SK-N-SH (cell line): ENCODE results near the gene TOPBP1. TPM values are rescaled to one million over a fixed set of nuclear protein-coding genes. Genes with fewer than 3 reads are reported as not detected.
A peak's percentile ranks its signal among the peaks of the same experiment; 100 is the strongest.

Experiments used
- CTCF ChIA-PET: fragments of 300-600, 350-600 bp; formaldehyde crosslinking; extraction: SDS; loops from one replicate; lab custom pipeline; 2021; lab: Yijun Ruan, JAX
- POLR2A ChIA-PET: fragments of 350-600 bp; sonication (Branson Sonifier 250); formaldehyde crosslinking; extraction: SDS; loops from one replicate; lab custom pipeline; 2020; ENCODE audit warnings: antibody characterized with exemption, inconsistent platforms; lab: Yijun Ruan, JAX
- DNase-seq: peaks from one replicate; pipeline ENCODE4 v3.0.0; 2012
- H2AFZ ChIP-seq: fragments of 200-600 bp; sonication (generic); 2 replicates; pipeline ENCODE4 v1.8.1; 2016; ENCODE audit warnings: antibody characterized with exemption, mild to moderate bottlenecking, low read depth
- H3F3A ChIP-seq: fragments of 200-600 bp; sonication (generic); replicated peaks from 2 replicates; pipeline ENCODE3; 2016; ENCODE audit warnings: antibody characterized with exemption, mild to moderate bottlenecking; ENCODE audit not compliant: insufficient read depth
- H3K27ac ChIP-seq, 2 experiments: fragments of 200-500 bp in 1 of 2; fragments of 200-600 bp in 1 of 2; sonication (Bioruptor generic) in 1 of 2; sonication (generic), shearing (Covaris generic) in 1 of 2; 2 replicates each; pipeline versions ENCODE4 v1.5.1 to v1.6.1; 2014 to 2016; ENCODE audit warnings: low read depth in 2 of 2, inconsistent platforms in 1 of 2, low read length in 1 of 2, mild to moderate bottlenecking in 1 of 2, mixed read lengths in 1 of 2
- H3K27me3 ChIP-seq: fragments of 200-600 bp; sonication (generic), shearing (Covaris generic); 2 replicates; pipeline ENCODE4 v1.6.1; 2016; ENCODE audit warnings: mixed run types; ENCODE audit not compliant: insufficient read depth
- H3K36me3 ChIP-seq, 2 experiments: fragments of 200-500 bp in 1 of 2; fragments of 200-600 bp in 1 of 2; sonication (Bioruptor generic) in 1 of 2; sonication (generic) in 1 of 2; replicated peaks in 1 of 2; 2 replicates each; pipeline versions ENCODE3 to v1.5.1; 2014 to 2016; ENCODE audit warnings: low read length in 1 of 2, mild to moderate bottlenecking in 1 of 2; ENCODE audit not compliant: insufficient read depth in 2 of 2, control insufficient read depth in 1 of 2
- H3K4me1 ChIP-seq, 2 experiments: fragments of 200-500 bp in 1 of 2; fragments of 200-600 bp in 1 of 2; sonication (Bioruptor generic) in 1 of 2; sonication (generic), shearing (Covaris generic) in 1 of 2; 2 replicates each; pipeline versions ENCODE4 v1.5.1 to v1.6.1; 2014 to 2016; ENCODE audit warnings: low read depth in 1 of 2, low read length in 1 of 2, mixed run types in 1 of 2; ENCODE audit not compliant: insufficient read depth in 2 of 2, control insufficient read depth in 1 of 2
- H3K4me2 ChIP-seq: fragments of 200-600 bp; sonication (generic), shearing (Covaris generic); 2 replicates; pipeline ENCODE4 v1.6.1; 2017; ENCODE audit warnings: mixed run types
- H3K4me3 ChIP-seq, 2 experiments: fragments of 200-500 bp in 1 of 2; fragments of 200-600 bp in 1 of 2; sonication (Bioruptor generic) in 1 of 2; sonication (generic), shearing (Covaris generic) in 1 of 2; 2 replicates each; pipeline versions ENCODE4 v1.5.1 to v1.8.1; 2014 to 2016; ENCODE audit warnings: low read depth in 2 of 2, inconsistent platforms in 1 of 2, low read length in 1 of 2, mild to moderate bottlenecking in 1 of 2, mixed read lengths in 1 of 2, moderate library complexity in 1 of 2
- H3K79me2 ChIP-seq: fragments of 200-600 bp; sonication (generic); 2 replicates; pipeline ENCODE4 v1.8.1; 2017; ENCODE audit warnings: mild to moderate bottlenecking; ENCODE audit not compliant: insufficient read depth
- H3K9ac ChIP-seq: fragments of 200-600 bp; sonication (generic); 2 replicates; pipeline ENCODE4 v1.6.1; 2017; ENCODE audit warnings: mixed run types
- H3K9me2 ChIP-seq: fragments of 200-600 bp; sonication (generic); 2 replicates; pipeline ENCODE4 v1.6.1; 2017; ENCODE audit warnings: mixed run types
- H3K9me3 ChIP-seq: fragments of 200-600 bp; sonication (generic); 2 replicates; pipeline ENCODE4 v1.6.1; 2017; ENCODE audit warnings: mixed run types, mild to moderate bottlenecking, moderate library complexity
- H4K20me1 ChIP-seq: fragments of 200-600 bp; sonication (generic); 2 replicates; pipeline ENCODE4 v1.6.1; 2017; ENCODE audit warnings: mild to moderate bottlenecking, mixed run types; ENCODE audit not compliant: insufficient read depth
- FOSL2 ChIP-seq: IDR thresholded peaks from 2 replicates; pipeline ENCODE4 v1.4.0; 2012; ENCODE audit warnings: low read depth, mild to moderate bottlenecking, moderate library complexity, borderline replicate concordance
- JUND ChIP-seq: IDR thresholded peaks from 2 replicates; pipeline ENCODE4 v1.4.0; 2012
- NFIC ChIP-seq: IDR thresholded peaks from 2 replicates; pipeline ENCODE4 v1.4.0; 2012; ENCODE audit warnings: borderline replicate concordance
- RXRA ChIP-seq: IDR thresholded peaks from 2 replicates; pipeline ENCODE4 v1.4.0; 2012; ENCODE audit warnings: low read depth, mild to moderate bottlenecking, borderline replicate concordance
- TCF12 ChIP-seq: IDR thresholded peaks from 2 replicates; pipeline ENCODE4 v1.4.0; 2012
- WGBS: methylation state at CpG from one replicate; pipeline ENCODE4 v1.1.6; 2017; ENCODE audit warnings: low lambda C conversion rate; 5-methylcytosine and 5-hydroxymethylcytosine counted together
- polyA plus RNA-seq, 3 experiments: library from polyadenylated mRNA; depleted of rRNA; stranded (reverse); fragments of >200 nt; gene quantifications; 2 replicates each; pipeline ENCODE4 v1.2.3, GENCODE V29; 2012
- TF ChIP-seq, protein P1 (sequence below): IDR thresholded peaks from 2 replicates; pipeline ENCODE4 v1.4.0; 2012; ENCODE audit warnings: low read depth, borderline replicate concordance
- TF ChIP-seq, protein P2 (sequence below): fragments of 150-350 bp; IDR thresholded peaks from 2 replicates; pipeline ENCODE4 v1.6.1; 2017; ENCODE audit warnings: antibody characterized with exemption, low read length, low read depth, borderline replicate concordance
- TF ChIP-seq, protein P3 (sequence below): IDR thresholded peaks from 2 replicates; pipeline ENCODE4 v1.6.1; 2012; ENCODE audit warnings: mild to moderate bottlenecking, low read depth, low read length, moderate library complexity
- TF ChIP-seq, protein P4 (sequence below): IDR thresholded peaks from 2 replicates; pipeline ENCODE4; 2012

TOPBP1 gene
- polyA plus RNA-seq, 1 of the 3 experiments (the other 2 are of a cell fraction): 15.7 TPM

DNA sequence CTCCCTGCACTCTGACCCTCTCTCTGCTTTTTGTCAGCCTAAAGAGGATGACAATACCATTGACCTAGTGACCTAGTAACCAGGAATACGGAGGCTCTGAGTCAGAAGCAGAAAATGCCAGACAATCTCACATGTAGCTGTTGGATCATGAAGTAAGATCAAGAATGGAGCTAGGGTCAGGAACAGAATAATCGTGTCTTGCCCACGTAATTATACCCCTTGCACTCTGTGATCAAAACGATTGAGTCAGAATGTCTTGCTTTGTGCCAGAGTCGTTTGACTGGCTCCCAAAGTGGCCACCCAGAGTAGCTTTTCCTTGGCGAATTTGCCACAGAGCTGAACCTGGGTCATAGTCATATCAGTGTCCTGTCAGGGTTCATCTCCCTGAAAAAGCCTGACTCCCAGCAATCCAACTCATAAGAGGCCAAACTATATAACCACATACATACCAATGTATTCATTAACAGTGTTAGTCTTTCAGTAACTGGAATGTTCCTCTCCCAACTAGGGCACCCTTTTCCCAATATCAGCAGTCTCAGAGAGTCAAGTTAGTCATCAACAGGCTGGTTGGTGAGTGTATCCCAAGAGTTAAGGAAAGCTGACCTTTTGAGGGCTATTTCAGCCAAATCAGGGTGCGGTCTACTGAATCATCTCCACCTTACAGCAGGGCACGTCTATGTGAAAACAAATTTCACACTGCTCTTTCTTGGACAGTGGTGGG lies 93.3 kb downstream of the TOPBP1 start:
- CTCF ChIA-PET: interaction anchor here (0.6 to 2.0 kb wide), 2 partner anchors 10 to 131 kb away, joined by 3 to 6 read pairs; no protein-coding TSS in a partner anchor

More for the DNA sequence above, 93.3 kb downstream of the TOPBP1 start:
- DNase-seq: no peak
- Histone ChIP-seq H3K27me3 (no peaks in the 10 kb centered on the region), H4K20me1 (no peaks in the 10 kb centered on the region), H3K9ac (no peak overlapping the region), H3K4me3 (no peak overlapping the region), H3K4me1 (peaks cover 7 to 31% of the 10 kb centered on the region in 2 experiments), H3K79me2 (no peaks in the 10 kb centered on the region), H3K9me3 (no peaks in the 10 kb centered on the region), H2AFZ (no peak overlapping the region), H3K9me2 (no peaks in the 10 kb centered on the region), H3K36me3 (no peaks in the 10 kb centered on the region), H3K27ac (peak overlapping the region in 1 of 2 experiments; percentile 45; a peak in 3 of 4 replicates), H3F3A (peaks cover 29% of the 10 kb centered on the region), H3K4me2 (peak overlapping the region; percentile 23; the same call in 1 of the 2 replicates)
- POLR2A ChIA-PET: interaction anchor here (0.6 kb wide), 1 partner anchor 861 kb away, joined by 3 read pairs; no protein-coding TSS in a partner anchor
- TF ChIP-seq FOSL2: peak; percentile 65; the same call in 1 of the 2 replicates
- TF ChIP-seq, protein P1, sequence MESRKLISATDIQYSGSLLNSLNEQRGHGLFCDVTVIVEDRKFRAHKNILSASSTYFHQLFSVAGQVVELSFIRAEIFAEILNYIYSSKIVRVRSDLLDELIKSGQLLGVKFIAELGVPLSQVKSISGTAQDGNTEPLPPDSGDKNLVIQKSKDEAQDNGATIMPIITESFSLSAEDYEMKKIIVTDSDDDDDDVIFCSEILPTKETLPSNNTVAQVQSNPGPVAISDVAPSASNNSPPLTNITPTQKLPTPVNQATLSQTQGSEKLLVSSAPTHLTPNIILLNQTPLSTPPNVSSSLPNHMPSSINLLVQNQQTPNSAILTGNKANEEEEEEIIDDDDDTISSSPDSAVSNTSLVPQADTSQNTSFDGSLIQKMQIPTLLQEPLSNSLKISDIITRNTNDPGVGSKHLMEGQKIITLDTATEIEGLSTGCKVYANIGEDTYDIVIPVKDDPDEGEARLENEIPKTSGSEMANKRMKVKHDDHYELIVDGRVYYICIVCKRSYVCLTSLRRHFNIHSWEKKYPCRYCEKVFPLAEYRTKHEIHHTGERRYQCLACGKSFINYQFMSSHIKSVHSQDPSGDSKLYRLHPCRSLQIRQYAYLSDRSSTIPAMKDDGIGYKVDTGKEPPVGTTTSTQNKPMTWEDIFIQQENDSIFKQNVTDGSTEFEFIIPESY: no peak
- TF ChIP-seq RXRA: peak; percentile 89
- TF ChIP-seq, protein P2, sequence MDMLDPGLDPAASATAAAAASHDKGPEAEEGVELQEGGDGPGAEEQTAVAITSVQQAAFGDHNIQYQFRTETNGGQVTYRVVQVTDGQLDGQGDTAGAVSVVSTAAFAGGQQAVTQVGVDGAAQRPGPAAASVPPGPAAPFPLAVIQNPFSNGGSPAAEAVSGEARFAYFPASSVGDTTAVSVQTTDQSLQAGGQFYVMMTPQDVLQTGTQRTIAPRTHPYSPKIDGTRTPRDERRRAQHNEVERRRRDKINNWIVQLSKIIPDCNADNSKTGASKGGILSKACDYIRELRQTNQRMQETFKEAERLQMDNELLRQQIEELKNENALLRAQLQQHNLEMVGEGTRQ: no peak
- TF ChIP-seq, protein P3, sequence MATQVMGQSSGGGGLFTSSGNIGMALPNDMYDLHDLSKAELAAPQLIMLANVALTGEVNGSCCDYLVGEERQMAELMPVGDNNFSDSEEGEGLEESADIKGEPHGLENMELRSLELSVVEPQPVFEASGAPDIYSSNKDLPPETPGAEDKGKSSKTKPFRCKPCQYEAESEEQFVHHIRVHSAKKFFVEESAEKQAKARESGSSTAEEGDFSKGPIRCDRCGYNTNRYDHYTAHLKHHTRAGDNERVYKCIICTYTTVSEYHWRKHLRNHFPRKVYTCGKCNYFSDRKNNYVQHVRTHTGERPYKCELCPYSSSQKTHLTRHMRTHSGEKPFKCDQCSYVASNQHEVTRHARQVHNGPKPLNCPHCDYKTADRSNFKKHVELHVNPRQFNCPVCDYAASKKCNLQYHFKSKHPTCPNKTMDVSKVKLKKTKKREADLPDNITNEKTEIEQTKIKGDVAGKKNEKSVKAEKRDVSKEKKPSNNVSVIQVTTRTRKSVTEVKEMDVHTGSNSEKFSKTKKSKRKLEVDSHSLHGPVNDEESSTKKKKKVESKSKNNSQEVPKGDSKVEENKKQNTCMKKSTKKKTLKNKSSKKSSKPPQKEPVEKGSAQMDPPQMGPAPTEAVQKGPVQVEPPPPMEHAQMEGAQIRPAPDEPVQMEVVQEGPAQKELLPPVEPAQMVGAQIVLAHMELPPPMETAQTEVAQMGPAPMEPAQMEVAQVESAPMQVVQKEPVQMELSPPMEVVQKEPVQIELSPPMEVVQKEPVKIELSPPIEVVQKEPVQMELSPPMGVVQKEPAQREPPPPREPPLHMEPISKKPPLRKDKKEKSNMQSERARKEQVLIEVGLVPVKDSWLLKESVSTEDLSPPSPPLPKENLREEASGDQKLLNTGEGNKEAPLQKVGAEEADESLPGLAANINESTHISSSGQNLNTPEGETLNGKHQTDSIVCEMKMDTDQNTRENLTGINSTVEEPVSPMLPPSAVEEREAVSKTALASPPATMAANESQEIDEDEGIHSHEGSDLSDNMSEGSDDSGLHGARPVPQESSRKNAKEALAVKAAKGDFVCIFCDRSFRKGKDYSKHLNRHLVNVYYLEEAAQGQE: no peak
- peak; percentile 75 for TF ChIP-seq TCF12
- TF ChIP-seq, protein P4, sequence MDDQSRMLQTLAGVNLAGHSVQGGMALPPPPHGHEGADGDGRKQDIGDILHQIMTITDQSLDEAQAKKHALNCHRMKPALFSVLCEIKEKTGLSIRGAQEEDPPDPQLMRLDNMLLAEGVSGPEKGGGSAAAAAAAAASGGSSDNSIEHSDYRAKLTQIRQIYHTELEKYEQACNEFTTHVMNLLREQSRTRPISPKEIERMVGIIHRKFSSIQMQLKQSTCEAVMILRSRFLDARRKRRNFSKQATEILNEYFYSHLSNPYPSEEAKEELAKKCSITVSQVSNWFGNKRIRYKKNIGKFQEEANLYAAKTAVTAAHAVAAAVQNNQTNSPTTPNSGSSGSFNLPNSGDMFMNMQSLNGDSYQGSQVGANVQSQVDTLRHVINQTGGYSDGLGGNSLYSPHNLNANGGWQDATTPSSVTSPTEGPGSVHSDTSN: peak; percentile 36; the same call in 1 of the 2 replicates
- peak; percentile 16; the same call in 1 of the 2 replicates for TF ChIP-seq NFIC
- peak; percentile 31 for TF ChIP-seq JUND
- WGBS: 41% methylated on average over 8 of the region's 8 CpGs
